SK-N-SH treated with all-trans-retinoic acid at 6 μM for 48 hours (cell line): Measurements from ENCODE around the gene RPA3.

Source experiments
- CREB5 ChIP-seq: fragments of 250-450 bp; sonication (Bioruptor Pico); IDR thresholded peaks from 2 replicates; pipeline ENCODE4 v1.5.1; 2020; ENCODE audit warnings: low read depth, mild to moderate bottlenecking, moderate library complexity
- CSDC2 ChIP-seq: fragments of 250-450 bp; sonication (Bioruptor Pico); IDR thresholded peaks from 2 replicates; pipeline ENCODE4 v1.5.0; 2020; ENCODE audit warnings: mild to moderate bottlenecking, moderate library complexity
- ISL1 ChIP-seq: fragments of 250-450 bp; sonication (Bioruptor Pico); IDR thresholded peaks from 2 replicates; pipeline ENCODE4 v2.1.2; 2022; ENCODE audit warnings: mild to moderate bottlenecking, moderate library complexity
- OSR1 ChIP-seq: fragments of 250-450 bp; sonication (Bioruptor Pico); IDR thresholded peaks from 2 replicates; pipeline ENCODE4 v1.8.0; 2022; ENCODE audit warnings: moderate library complexity, mild to moderate bottlenecking, inconsistent platforms
- RARB ChIP-seq: fragments of 250-450 bp; sonication (Bioruptor Pico); IDR thresholded peaks from 2 replicates; pipeline ENCODE4 v1.8.0; 2021; ENCODE audit warnings: mild to moderate bottlenecking, moderate library complexity
- ZFP3 ChIP-seq: fragments of 250-450 bp; sonication (Bioruptor Pico); IDR thresholded peaks from 2 replicates; pipeline ENCODE4 v1.5.0; 2020; ENCODE audit warnings: mild to moderate bottlenecking, moderate library complexity

- no peak for TF ChIP-seq ZFP3 (CRISPR knock-in tag)
- TF ChIP-seq OSR1: no peak
- no peak for TF ChIP-seq ISL1
- no peak for TF ChIP-seq RARB (CRISPR knock-in tag)
- TF ChIP-seq CREB5 (CRISPR knock-in tag): no peak
- no peak for TF ChIP-seq CSDC2 (CRISPR knock-in tag)
Observed at GRCh38 chr7:7671361-7671760, 47.0 kb downstream of the RPA3 start.
